ENCODE results near the gene CDH23.
A peak's percentile ranks its signal among the peaks of the same experiment; 100 is the strongest.

CDH23 gene

GRCh38 chr10:71657604-71658466, 261.1 kb downstream of the CDH23 start:
- DNase-seq = no peak
- intact Hi-C loops (cut with DNase I) = no loop called here

DNA sequence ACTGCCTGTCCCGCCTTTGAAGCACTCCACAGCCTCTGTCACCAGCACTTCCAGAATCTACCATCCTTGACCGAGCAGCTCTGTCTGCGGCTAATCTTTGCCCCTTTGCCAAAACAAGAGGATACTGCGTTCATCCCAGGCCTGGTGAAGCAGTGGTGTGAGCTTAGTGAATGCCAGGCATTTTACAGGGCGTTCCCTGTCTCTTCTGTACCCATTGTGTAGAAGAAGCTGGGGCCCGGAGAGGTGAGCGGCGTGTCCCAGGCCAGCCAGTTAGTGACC, 261.7 kb downstream of the CDH23 start:
- intact Hi-C loops (cut with DNase I) = no loop called here
- no peak for DNase-seq

DNA sequence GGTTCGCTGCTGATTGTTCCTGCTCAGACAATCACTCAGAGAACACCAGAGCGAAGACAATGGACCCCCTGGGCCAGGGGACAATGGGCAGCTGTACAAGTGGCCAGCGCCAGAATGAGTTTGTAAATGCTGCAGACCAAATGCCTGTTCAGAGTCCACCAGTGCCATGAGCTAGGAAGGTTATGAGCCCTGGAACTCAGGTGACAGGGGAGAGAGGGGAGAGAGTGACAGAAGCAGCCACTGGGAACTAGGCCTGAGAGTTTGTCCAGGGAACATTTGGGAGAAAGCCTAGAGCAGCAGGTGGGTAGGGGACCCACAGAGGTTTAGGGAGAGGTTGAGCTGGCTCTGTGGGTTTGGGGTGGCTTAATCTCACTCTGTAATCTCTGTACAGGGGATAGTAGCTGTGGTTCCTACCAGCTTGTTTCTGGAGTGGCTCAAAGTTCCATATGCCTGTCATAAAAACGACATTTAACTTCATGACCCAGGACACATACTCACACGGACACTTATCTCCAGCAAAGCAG, 262.5 kb downstream of the CDH23 start:
- intact Hi-C loops (cut with DNase I) = no loop called here
- no peak for DNase-seq

DNA sequence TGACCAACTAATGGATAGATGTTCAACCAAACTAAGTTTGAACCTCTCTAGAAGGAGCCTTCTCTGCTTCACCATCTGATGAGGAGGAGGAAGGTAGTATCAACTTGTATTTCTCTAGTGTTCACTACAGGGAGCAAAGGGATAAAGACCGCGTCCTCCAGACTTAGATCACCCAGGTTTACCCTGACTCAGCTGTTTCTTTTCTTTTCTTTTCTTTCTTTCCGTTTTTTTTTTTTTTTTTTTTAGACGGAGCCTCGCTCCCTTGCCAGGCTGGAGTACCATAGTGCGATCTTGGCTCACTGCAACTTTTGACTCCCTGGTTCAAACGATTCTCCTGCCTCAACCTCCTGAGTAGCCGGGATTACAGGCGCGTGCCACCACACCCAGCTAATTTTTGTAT, 263.0 kb downstream of the CDH23 start:
- intact Hi-C loops (cut with DNase I) = no loop called here
- DNase-seq = no peak

- intact Hi-C loops (cut with DNase I) = no loop called here
- DNase-seq = no peak
These were observed 263.6 kb downstream of the CDH23 start for GRCh38 chr10:71660313-71660712.

DNA sequence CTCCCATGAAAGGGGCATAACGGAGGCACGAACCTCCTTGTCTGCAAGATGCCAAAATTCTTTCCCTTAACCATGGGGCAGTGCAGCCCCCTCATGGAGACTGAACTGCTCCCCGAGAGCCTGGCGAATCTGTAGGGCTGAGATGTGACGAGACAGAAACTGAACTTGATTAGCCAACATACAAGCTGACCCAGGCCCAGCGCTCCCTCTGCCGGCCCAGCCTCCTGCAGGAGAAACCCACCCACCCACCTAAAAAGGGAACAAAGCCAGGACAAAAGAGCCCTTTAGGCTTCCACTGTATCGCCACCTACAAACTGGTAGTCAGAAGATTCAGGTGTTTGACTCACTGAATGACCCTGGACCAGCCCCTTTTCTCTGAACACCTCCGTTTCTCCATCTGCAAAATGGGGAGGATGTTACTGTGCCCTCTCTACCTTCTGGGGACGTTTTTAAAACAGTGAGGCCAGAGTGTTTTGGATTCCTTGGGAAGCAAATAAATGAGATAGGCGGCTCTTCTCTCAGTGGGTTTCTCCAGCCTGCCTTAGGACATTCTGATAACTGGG, 264.4 kb downstream of the CDH23 start:
- intact Hi-C loops (cut with DNase I) = no loop called here
- no peak for DNase-seq

DNA sequence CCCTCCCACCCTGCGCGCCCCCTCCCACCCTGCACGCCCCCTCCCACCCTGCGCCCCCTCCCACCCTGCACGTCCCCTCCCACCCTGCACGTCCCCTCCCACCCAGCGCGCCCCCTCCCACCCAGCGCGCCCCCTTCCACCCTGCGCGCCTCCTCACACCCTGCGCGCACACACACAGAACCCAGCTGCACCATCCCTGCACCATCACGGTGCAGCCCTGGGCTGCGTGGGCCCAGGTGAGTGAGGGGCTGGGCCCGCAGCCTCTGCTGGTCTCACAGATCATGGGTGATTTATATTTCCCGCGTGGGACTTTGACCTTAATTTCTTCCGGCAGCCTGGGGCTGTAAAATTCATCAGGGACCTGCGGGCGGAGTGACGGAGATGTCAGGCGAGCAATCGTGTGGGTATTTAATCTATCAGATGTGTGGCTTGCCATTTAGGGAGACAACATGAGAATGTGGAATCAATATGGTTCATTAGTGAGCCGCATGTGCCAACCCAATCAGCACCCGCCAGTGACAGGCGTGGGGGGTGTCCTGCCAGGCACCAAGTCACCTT, 265.1 kb downstream of the CDH23 start:
- intact Hi-C loops (cut with DNase I) = no loop called here
- DNase-seq = no peak

DNA sequence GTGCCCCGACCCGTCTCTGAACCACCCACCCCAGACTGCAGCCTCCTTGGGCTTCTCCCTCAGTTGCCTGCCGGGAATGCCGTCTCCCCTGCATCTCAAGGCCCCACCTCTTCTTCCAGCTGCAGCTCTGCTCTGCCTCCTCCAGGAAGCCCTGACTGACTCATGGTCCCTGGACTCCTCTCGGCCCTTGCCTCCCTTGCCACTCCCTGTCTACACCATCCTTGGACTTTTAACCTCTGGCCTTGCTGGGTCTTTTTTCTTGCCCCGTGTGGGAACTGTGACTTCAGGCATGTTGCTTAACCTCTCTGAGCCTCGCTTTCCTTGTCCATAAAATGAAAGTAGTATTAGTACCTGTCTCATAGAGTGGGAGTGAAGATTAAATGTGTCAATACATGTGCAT, 266.6 kb downstream of the CDH23 start:
- DNase-seq = no peak
- intact Hi-C loops (cut with DNase I) = no loop called here

DNA sequence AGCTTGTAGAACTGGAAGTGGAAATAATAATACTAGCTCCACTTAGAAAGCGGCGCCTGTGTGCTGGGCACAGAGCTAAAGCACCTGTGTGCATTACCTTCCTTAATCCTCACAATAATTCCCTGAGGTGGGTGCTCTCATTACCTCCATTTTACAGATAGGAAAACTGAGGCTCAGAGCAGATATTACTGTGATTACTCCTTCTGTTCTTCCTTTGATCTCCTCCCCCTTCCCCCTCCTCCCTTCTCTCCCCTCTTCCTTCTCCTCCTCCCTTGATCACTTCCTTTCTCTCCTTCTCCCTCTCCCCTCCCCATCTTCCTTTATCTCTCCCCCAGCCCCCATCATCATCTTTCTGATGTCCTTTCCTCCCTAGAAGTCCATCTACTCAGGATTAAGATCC, 267.9 kb downstream of the CDH23 start:
- intact Hi-C loops (cut with DNase I) = no loop called here
- no peak for DNase-seq

- DNase-seq = no peak
- intact Hi-C loops (cut with DNase I) = no loop called here
These were observed 268.7 kb downstream of the CDH23 start for GRCh38 chr10:71665456-71665855.

GRCh38 chr10:71666639-71667386, 270.1 kb downstream of the CDH23 start:
- peak in 35 of 42 donors; percentile 11 to 79 (median 42) for DNase-seq
- intact Hi-C loops (cut with DNase I) = no loop called here

- intact Hi-C loops (cut with DNase I) = no loop called here
These were observed 270.6 kb downstream of the CDH23 start for GRCh38 chr10:71667387-71667752.

GRCh38 chr10:71671994-71672946, 275.6 kb downstream of the CDH23 start:
- intact Hi-C loops (cut with DNase I) = no loop called here
- DNase-seq = no peak

More at GRCh38 chr10:71667387-71667752, 270.6 kb downstream of the CDH23 start:
- DNase-seq = no peak

GRCh38 chr10:71675295-71675970, 278.7 kb downstream of the CDH23 start:
- intact Hi-C loops (cut with DNase I) = no loop called here
- DNase-seq = no peak

GRCh38 chr10:71677261-71677660, 280.5 kb downstream of the CDH23 start:
- DNase-seq = no peak
- intact Hi-C loops (cut with DNase I) = no loop called here

DNA sequence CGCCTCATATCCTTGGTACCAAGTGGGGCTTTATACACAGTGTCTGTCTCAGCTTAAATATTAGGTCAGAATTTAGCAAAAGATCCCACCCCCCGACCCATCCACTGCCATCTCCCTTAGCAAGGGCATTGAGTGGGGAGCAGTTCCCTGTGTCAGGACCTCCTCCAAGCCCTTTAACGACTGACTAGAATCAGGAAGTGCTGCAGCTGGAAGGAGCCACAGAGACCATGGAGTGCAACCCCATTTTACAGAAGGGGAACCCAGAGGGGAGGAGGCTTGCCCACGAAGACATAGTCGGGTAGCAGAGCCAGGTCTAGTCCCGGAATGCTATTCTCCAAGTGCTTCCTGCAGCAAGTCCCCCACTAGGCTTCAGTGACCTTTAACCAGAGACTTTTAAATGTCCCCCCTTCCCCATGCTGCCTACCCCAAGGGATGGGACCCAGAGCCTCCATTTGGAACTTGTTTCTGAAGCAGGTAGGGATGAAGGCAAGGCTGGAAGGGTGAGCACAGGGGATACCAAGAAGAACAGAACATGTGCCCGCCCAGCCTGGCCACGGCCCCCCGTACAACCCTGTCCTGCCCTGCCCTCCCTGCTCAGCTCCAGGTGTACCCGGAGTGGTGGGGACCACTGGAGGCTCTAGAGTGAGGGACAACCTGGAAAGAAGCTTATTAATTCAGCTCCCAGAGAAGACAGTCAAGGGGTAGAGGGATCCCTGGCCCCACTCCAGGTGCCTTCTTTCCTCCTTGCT, 281.5 kb downstream of the CDH23 start:
- intact Hi-C loops (cut with DNase I) = no loop called here
- DNase-seq = no peak

GRCh38 chr10:71679425-71679824, 282.7 kb downstream of the CDH23 start:
- intact Hi-C loops (cut with DNase I) = no loop called here
- no peak for DNase-seq

DNA sequence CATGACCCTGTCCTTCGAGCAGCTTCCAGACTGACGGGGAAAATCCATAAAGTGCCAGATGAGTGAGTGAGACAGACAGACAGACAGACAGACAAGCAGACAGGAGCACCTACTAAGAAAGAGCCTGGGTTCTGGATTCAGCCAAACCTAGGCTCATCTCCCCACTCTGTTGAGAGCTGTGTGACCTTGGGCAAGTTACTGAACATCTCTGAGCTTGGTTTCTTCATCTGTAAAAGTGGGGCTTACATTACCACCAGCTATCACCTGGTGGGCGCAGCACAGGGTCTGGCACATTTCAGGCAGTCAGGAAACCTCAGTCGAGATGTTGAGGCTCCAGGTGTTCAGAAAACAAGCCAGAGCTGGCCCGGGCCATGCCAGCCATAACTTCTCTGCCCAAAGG, 285.3 kb downstream of the CDH23 start:
- intact Hi-C loops (cut with DNase I) = no loop called here
- no peak for DNase-seq
